ENCODE measurements around the gene ZNF768. TPM values are rescaled to one million over a fixed set of nuclear protein-coding genes. Genes with fewer than 3 reads are reported as not detected.
"Not testable (repeated sequence)": the region's sequence is repeated elsewhere in the genome, so short reads cannot be mapped to it uniquely, and the experiment has no call there.

The ZNF768 gene
- total and polyA plus RNA-seq, 2 donors (not counting 1 experiment from before 2014, with no cell fraction given) = 8.2 to 23.9 TPM

- H3K9me3 ChIP-seq (ENCODE audit: control insufficient read depth, insufficient read depth, low read depth, low read length); H3K4me3 ChIP-seq (replicated peaks in 1 of 4; ENCODE audit: control extremely low read depth in 1 of 4, insufficient read depth in 1 of 4, low read depth in 3 of 4, low read length in 4 of 4); H3K4me2 ChIP-seq (ENCODE audit: extremely low read depth, insufficient read depth, low read length): not testable (repeated sequence)
These were observed 13.7 kb upstream of the ZNF768 start for GRCh38 chr16:30539986-30540526.

GRCh38 chr16:30539000-30539964 is 12.9 kb upstream of the ZNF768 start:
- Histone ChIP-seq H2AFZ (ENCODE audit: low read length) (no peak overlapping the region), H3K4me1 (ENCODE audit: control insufficient read depth, extremely low read depth, insufficient read depth, low read length) (peaks cover 8% of the 10 kb centered on the region), H3K36me3 (ENCODE audit: control insufficient read depth, insufficient read depth, low read length) (no peaks in the 10 kb centered on the region), H3K79me2 (ENCODE audit: control insufficient read depth, insufficient read depth, low read length) (no peaks in the 10 kb centered on the region), H3K27ac (ENCODE audit: insufficient read depth, low read length) (no peak overlapping the region), H3K9me3 (ENCODE audit: control insufficient read depth, insufficient read depth, low read depth, low read length) (no peaks in the 10 kb centered on the region), H3K4me3 (replicated peaks in 1 of 4; ENCODE audit: control extremely low read depth in 1 of 4, insufficient read depth in 1 of 4, low read depth in 3 of 4, low read length in 4 of 4) (no peak overlapping the region), H3K9ac (ENCODE audit: insufficient read depth, low read length) (no peak overlapping the region), H3K27me3 (ENCODE audit: control insufficient read depth, insufficient read depth, low read length) (no peaks in the 10 kb centered on the region), H4K20me1 (ENCODE audit: control insufficient read depth, extremely low read depth, insufficient read depth, low read length) (no peaks in the 10 kb centered on the region), H3K4me2 (ENCODE audit: extremely low read depth, insufficient read depth, low read length) (no peak overlapping the region)
- TF ChIP-seq EZH2 (IDR thresholded peaks at IDR 0.05; ENCODE audit: low read length, missing control alignments) = no peak
- TF ChIP-seq CTCF (conservative IDR thresholded peaks at IDR 0.05 in 1 of 2, IDR thresholded peaks at IDR 0.05 in 1 of 2; ENCODE audit: low read depth in 1 of 2, low read length in 2 of 2) = no peak
- DNase-seq (ENCODE audit: low read depth in 2 of 2) = no peak

More at GRCh38 chr16:30539986-30540526, 13.7 kb upstream of the ZNF768 start:
- H3K9ac ChIP-seq (ENCODE audit: insufficient read depth, low read length); H2AFZ ChIP-seq (ENCODE audit: low read length); H3K36me3 ChIP-seq (ENCODE audit: control insufficient read depth, insufficient read depth, low read length); H3K79me2 ChIP-seq (ENCODE audit: control insufficient read depth, insufficient read depth, low read length); DNase-seq (ENCODE audit: low read depth in 2 of 2); H3K4me1 ChIP-seq (ENCODE audit: control insufficient read depth, extremely low read depth, insufficient read depth, low read length); H3K27ac ChIP-seq (ENCODE audit: insufficient read depth, low read length); H3K27me3 ChIP-seq (ENCODE audit: control insufficient read depth, insufficient read depth, low read length); H4K20me1 ChIP-seq (ENCODE audit: control insufficient read depth, extremely low read depth, insufficient read depth, low read length): not testable (repeated sequence)

- not testable (repeated sequence) for H3K9me3 ChIP-seq (ENCODE audit: control insufficient read depth, insufficient read depth, low read depth, low read length); H3K4me1 ChIP-seq (ENCODE audit: control insufficient read depth, extremely low read depth, insufficient read depth, low read length); H3K27ac ChIP-seq (ENCODE audit: insufficient read depth, low read length); DNase-seq (ENCODE audit: low read depth in 2 of 2); H3K9ac ChIP-seq (ENCODE audit: insufficient read depth, low read length); H3K27me3 ChIP-seq (ENCODE audit: control insufficient read depth, insufficient read depth, low read length); H4K20me1 ChIP-seq (ENCODE audit: control insufficient read depth, extremely low read depth, insufficient read depth, low read length); H2AFZ ChIP-seq (ENCODE audit: low read length); H3K4me2 ChIP-seq (ENCODE audit: extremely low read depth, insufficient read depth, low read length); H3K79me2 ChIP-seq (ENCODE audit: control insufficient read depth, insufficient read depth, low read length); H3K36me3 ChIP-seq (ENCODE audit: control insufficient read depth, insufficient read depth, low read length)
- peak overlapping the region in 1 of 4 experiments; percentile 95 for H3K4me3 ChIP-seq (replicated peaks in 1 of 4; ENCODE audit: control extremely low read depth in 1 of 4, insufficient read depth in 1 of 4, low read depth in 3 of 4, low read length in 4 of 4)
These were observed 10.1 kb upstream of the ZNF768 start for GRCh38 chr16:30536391-30537024.
